ENCODE data around the gene LRRC52.

DNA sequence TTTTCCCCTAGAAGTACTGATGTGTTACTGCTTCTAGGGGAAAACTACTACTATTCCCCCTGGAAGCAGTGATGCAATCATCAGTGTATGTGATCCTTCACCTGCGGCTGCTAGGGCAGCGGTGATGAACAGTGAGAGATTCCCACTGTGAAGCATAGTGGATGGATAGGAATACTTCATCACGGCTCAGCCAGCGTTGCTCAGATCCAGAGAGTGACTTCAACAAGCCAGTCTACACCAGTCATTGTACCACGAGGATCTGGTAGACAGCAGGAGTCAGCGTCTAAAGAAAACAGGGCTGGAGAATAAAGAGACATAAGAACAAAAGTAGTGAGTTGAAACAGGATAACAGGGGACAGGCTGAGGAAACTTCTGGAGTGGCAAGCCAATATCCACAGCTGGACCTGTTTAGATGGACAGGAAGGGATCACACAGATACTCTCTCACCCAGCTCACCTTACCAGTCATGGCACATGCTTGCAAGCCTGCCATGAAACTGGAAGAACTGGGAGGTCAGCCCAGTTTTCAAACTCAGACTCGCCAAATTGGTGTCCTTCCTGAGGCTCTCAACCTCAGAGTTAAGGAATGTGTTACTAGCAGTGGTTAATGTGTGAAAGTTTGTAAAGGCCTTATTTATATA lies 42.4 kb upstream of the LRRC52 start:
- TF ChIP-seq, protein P1, sequence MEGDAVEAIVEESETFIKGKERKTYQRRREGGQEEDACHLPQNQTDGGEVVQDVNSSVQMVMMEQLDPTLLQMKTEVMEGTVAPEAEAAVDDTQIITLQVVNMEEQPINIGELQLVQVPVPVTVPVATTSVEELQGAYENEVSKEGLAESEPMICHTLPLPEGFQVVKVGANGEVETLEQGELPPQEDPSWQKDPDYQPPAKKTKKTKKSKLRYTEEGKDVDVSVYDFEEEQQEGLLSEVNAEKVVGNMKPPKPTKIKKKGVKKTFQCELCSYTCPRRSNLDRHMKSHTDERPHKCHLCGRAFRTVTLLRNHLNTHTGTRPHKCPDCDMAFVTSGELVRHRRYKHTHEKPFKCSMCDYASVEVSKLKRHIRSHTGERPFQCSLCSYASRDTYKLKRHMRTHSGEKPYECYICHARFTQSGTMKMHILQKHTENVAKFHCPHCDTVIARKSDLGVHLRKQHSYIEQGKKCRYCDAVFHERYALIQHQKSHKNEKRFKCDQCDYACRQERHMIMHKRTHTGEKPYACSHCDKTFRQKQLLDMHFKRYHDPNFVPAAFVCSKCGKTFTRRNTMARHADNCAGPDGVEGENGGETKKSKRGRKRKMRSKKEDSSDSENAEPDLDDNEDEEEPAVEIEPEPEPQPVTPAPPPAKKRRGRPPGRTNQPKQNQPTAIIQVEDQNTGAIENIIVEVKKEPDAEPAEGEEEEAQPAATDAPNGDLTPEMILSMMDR (IDR thresholded peaks at IDR 0.05), result no peak
- TF ChIP-seq TCF7L2 (IDR thresholded peaks at IDR 0.05; ENCODE audit: low read depth, low read length) (no peak), POLR2AphosphoS5 (IDR thresholded peaks at IDR 0.05; ENCODE audit: low read depth, low read length) (no peak), SIN3A (IDR thresholded peaks at IDR 0.05; ENCODE audit: borderline replicate concordance, insufficient read depth, low read depth, low read length) (no peak)
- TF ChIP-seq, protein P2, sequence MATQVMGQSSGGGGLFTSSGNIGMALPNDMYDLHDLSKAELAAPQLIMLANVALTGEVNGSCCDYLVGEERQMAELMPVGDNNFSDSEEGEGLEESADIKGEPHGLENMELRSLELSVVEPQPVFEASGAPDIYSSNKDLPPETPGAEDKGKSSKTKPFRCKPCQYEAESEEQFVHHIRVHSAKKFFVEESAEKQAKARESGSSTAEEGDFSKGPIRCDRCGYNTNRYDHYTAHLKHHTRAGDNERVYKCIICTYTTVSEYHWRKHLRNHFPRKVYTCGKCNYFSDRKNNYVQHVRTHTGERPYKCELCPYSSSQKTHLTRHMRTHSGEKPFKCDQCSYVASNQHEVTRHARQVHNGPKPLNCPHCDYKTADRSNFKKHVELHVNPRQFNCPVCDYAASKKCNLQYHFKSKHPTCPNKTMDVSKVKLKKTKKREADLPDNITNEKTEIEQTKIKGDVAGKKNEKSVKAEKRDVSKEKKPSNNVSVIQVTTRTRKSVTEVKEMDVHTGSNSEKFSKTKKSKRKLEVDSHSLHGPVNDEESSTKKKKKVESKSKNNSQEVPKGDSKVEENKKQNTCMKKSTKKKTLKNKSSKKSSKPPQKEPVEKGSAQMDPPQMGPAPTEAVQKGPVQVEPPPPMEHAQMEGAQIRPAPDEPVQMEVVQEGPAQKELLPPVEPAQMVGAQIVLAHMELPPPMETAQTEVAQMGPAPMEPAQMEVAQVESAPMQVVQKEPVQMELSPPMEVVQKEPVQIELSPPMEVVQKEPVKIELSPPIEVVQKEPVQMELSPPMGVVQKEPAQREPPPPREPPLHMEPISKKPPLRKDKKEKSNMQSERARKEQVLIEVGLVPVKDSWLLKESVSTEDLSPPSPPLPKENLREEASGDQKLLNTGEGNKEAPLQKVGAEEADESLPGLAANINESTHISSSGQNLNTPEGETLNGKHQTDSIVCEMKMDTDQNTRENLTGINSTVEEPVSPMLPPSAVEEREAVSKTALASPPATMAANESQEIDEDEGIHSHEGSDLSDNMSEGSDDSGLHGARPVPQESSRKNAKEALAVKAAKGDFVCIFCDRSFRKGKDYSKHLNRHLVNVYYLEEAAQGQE (IDR thresholded peaks at IDR 0.05; ENCODE audit: insufficient read depth in 1 of 2, low read depth in 2 of 2, low read length in 1 of 2), result no peak
